NCI-H345 treated with DMSO at 0.1 percent for 48 hours (cell line): ENCODE measurements around the gene PDE4D.

ENCODE experiments used
- DNase-seq: peaks from one replicate; lab custom pipeline; 2025; ENCODE audit not compliant: unreplicated experiment; lab: John Stamatoyannopoulos, UW

The PDE4D gene

GRCh38 chr5:59169081-59169767 is 724.3 kb downstream of the PDE4D start:
- no peak for DNase-seq

DNA sequence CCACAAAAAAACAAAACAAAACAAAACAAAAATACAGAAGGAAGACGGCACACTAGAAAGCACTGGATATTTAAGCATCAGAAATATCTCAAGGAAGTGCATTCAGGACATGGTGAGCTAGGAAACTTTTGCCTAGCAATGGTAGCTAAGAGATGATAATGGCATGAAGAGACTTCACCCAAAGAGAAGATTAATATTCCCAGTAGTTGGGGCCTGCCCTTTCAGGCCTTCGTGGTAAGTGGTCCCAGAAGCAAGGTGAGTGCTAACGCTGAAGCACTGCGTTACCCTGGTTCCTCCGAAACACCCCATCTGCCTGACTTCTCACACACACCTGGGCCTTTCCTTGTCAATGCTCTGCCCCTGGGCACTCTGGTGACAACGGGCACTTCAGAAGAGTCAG is 725.5 kb downstream of the PDE4D start:
- DNase-seq = no peak

GRCh38 chr5:59164041-59164830 is 729.3 kb downstream of the PDE4D start:
- no peak for DNase-seq

DNA sequence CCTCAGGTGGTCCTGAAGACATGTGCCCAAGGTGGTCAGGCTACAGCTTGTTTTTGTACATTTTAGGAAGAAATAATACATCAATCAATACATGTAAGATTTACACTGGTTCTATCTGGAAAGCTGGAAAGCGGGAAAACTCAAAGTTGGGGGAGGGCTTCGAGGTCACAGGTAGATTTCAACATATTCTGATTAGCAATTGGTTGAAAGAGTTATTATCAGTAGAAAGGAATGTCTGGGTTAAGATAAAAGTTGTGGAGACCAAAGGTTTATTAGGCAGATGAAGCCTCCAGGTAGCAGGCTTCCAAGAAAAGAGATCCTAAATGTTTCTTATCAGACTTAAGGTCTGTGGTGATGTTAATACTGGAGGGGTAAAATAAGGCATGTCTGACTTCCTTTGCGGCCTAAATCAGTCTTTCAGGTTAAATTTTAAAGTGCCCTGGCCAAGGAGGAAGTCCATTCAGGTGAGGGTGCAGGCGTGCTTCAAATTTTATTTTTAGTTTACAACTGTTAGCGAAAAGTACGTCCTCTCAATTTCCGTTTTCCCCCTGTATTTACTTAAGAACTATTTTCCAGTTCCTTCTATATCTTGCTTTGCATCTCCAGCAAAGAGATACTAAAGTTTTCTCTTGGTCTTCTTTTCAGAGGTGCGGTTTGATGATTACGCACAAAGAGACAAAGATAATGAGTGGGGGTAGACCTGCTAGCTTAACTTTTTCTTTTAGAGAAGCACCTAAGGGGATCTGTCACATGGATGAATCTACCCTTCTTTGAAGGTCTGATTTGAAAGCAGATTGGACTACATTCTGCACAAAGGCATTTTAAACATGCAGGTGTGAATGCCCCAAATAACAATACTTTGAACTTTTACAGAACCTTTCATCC is 732.1 kb downstream of the PDE4D start:
- DNase-seq = no peak

- no peak for DNase-seq
These were observed 734.7 kb downstream of the PDE4D start for GRCh38 chr5:59158637-59159391.

DNA sequence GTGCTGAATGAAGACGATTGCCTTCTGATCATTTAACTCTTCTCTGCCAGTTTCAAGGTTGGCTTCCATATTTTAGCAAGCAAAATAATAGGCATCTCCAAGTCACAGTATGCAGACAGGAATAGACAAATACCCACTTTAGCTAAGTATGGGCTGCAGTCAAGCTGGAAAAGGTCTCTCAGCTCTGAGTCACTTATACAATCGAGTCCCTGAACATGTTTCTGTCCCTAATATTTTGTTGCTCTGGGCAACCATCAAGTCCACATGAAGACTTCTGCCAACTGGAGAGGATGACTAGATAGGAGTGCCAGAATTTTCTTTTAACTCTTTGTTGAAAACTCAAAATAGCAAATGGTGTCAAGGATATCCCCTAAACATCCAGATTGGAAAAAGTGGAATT is 735.4 kb downstream of the PDE4D start:
- DNase-seq = no peak

GRCh38 chr5:59157068-59157467 is 736.5 kb downstream of the PDE4D start:
- no peak for DNase-seq

DNA sequence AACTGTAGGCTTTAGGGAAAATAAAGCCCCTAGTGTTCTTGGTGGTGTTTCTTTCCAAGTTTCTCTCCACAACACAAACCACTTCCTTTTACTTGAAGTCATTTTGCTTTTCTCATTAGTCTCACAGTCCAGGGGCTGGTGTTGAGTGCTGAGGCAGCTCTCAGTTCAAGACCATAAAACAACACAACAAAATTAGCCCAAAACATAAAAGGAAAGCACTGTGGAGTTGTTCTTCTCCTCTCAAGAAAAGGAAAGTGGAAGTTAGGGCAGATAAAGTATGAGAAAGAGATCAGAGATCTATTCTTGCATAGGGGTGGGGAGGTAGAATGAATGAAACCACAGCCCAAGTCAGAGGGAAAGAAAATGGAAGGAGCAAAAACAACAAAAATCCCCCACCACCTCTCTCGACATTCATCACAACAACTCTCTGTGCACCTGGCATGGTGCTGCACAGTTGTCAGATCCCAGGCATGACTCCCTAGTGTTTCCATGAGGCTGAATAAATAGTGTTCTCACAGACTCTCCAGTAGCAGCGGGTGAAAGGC is 740.8 kb downstream of the PDE4D start:
- no peak for DNase-seq

DNA sequence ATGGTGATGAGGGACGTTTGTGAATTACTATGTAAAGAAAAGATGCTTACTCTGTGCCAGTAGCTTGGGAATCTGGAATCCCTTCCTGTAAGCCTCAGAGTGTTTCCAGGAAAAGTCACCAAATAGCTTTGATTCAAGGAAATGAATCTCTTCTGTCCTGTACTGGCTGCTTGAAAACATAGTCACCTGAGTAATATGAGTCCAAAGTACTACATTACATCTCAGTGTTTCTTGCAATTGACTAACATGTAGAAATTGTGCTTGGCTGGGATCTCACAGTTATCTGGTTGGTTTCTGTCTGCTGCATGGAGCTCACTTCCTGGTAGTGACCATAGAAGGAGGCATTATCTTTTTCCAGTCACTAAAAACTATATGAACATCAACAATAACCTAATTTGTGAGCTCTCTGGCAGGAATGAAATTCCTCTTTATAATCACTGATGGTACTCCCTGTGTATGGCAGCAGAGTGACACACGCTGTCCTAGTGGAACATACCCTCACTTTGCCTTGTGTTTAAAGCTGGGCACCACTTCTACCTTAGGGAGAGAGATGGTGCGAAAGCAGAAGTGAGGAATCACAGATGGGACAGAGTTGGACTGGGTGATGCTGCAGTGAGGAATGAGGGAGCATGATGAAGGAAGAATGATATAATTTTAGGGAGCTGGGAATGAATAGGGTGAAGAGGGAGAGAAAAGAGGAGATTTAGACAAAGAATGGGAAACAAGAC is 742.2 kb downstream of the PDE4D start:
- no peak for DNase-seq

- DNase-seq = no peak
These were observed 743.7 kb downstream of the PDE4D start for GRCh38 chr5:59149827-59150226.

- DNase-seq = no peak
These were observed 744.3 kb downstream of the PDE4D start for GRCh38 chr5:59149271-59149670.

DNA sequence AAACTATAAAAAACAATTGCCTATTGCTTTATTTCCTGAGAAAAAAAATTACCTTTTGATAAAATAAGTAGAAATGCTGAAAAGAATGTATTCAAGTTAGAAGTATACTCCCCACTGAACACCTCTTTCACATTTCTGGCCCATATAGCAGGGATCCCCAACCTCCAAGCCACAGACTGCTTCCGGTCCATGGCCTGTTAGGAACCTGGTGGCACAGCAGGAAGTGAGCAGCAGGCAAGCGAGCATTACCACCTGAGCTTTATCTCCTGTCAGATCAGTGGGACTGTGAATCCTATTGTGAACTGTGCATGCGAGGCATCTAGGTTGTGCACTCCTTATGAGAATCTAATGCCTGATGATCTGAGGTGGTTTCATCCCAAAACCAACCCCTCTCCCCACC is 746.8 kb downstream of the PDE4D start:
- no peak for DNase-seq

DNA sequence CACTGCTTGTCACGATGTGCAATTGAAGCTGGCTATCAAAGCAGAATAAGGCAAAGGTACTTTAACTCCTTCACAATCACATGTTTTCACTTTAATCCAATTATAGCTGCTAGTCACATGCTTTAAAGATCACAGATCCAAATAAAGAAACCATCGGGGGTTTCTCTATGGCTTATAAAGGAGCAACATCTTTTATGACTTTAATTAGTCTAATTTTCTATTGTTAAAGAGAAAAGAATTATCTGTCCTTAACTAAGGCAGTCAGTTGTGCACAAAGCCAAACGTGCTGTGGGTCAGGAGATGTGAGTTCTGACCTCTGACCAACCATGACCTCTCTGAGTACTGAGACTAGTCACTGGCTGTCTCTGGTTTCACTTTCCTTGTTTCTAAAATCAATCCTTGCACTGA is 749.6 kb downstream of the PDE4D start:
- no peak for DNase-seq

- no peak for DNase-seq
These were observed 750.6 kb downstream of the PDE4D start for GRCh38 chr5:59142927-59143326.

DNA sequence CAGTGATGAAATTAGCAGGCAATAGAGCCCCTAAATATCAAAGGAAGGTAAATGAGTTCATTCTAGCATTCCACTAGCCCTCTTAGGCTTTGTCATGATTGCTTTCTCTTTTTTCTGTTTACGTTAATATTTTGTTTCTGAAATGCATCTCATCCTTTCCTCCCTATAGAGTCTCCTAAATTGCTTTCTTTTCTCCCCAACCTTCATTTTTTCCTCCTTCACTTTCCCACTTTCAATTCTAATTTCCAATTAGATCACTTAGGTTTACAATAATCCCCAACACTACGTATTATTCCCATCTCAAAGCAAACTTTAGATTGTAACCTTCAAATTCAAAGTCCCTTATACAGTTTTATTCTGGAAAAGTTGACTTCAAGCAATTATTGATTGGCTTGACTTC is 751.4 kb downstream of the PDE4D start:
- no peak for DNase-seq

DNA sequence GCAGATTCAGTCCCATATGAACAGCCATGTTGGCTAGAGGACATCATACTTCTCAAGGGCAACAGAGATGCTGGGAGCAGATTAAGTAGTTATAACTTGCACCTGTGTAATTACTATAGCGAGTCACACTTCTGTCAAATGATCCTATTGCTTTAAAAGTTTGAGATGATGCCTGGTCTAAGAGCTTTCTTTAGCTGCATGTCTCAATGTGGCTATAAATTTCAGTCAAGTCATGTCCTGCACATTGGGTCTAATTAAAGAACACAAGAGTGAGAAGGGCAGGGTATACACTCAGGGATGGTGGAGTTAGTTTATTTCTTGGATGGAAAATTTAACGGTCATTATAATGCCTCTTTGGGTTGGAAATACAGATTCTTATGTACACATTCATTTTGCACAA is 753.4 kb downstream of the PDE4D start:
- no peak for DNase-seq

DNA sequence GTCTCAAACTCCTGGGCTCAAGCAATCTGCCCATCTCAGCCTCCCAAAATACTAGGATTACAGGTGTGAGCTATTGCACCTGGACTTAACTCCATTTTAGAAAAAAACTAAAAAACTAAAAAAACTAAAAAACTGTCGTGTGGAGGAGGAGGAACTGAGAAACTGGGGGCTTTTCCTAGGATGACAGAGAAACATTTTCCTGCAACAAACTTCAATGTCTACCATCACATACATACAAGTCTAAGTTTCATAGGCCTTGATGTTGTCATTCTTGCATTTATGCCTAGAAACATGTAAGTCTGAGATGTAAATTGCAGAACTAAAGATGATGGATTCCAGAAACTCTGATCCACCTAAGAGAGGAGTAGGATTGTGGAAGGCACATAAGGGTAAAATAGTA is 753.8 kb downstream of the PDE4D start:
- no peak for DNase-seq

- DNase-seq = no peak
These were observed 755.0 kb downstream of the PDE4D start for GRCh38 chr5:59138509-59138908.

GRCh38 chr5:59137846-59138245 is 755.7 kb downstream of the PDE4D start:
- no peak for DNase-seq

DNA sequence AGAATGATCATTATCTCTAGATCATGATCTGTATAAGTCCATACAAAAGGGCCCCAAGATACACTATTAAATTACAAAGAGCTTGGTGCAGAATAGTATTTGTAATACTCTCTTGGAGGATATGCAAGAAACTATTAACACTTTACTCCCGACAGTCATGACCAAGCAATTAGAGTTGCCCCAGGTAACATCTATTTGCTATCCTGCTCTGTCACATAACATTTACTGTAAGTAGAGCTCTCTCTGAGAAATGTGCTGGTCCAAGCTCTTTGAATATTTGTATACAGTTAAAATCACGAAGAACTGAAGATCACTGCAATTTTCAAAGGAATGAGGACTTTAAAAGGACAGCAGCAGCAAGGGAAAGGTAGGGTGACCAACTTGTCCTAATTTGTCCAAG is 757.0 kb downstream of the PDE4D start:
- no peak for DNase-seq
